HG03039 (cell line): ENCODE data around the gene ZNF398.

Source experiments
- ATAC-seq: cut with Tn5 transposase; IDR thresholded peaks from one replicate; pipeline ENCODE4 v1.9.1; 2021; ENCODE audit warnings: mild to moderate bottlenecking, moderate library complexity; ENCODE audit not compliant: unreplicated experiment

ZNF398 gene

DNA sequence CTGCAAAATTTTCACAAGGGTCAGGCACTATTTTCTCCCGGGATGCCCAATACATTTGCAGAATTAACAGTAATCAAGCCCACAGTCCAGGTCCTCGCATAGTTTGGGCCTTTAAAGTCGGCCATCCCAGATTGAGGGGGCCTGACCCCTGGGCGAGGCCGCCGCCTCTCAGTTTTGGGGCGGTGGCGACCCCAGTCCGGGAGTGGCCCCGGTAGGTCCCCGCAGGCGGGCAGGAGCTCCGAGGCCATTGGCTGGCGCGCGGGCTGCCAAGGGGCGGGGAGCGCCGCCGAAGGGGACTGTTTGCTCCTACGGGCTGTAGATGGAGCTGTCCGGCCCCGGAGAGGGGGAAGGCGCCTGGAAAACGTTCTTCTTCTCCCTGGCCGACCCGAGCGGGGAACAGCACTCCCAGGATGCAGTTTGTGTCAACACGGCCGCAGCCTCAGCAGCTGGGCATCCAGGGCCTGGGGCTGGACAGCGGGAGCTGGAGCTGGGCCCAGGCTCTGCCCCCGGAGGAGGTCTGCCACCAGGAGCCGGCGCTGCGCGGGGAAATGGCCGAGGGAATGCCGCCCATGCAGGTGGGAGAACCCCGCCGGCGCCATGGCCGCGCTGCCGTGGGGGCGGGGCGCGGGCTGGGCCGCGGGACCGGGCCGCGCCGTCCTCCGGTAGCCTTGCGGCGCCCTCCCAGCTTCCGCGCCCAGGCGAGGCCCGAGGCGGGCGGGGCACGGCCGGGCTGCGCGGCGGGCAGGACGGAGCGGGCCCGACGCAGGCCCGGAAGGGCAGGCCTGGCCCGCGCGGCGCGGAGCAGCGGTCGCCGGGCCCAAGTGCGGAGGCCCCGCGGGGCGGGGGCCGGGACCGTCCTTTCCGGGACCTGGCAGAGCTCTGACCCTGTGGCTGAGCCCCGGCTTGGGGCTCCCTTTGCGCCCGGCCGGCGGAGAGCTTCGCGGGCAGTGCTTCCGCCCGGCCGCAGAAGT lies 48.2 kb downstream of the ZNF398 start, which contains the start of gene ZNF282:
Gene ZNF282, plus strand, starts transcription at position 367 of the 971 bp plus-strand sequence. Its CDS starts 44 bp downstream, at position 411.
- ATAC-seq: peak; percentile 90

DNA sequence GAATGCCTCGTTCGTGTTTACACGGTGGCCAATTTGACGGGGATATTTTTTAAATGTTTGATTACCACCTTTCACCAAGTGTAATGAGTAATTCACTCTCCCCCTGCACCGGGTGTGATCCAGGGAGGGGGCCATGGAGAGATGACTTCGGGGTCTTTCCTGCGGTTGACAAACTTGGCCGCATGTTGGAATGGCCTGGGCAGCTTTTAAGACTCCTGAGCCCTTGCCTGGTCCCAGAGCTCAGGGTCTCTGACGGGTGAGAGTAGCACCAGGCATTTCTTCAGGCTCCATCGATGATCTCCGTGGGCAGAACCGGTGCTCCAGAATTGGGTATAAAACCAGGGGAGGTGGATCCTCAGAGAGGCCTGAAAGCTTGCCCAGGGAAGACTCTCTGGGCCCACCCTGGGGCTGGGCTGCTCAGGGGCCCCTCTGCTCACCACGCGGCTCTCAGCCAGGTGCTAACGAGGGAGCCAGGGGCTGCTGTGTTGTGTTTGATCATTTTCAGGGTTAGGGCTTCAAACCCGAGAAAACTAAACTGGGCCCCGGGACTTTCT lies 49.0 kb downstream of the ZNF398 start:
- no peak for ATAC-seq

DNA sequence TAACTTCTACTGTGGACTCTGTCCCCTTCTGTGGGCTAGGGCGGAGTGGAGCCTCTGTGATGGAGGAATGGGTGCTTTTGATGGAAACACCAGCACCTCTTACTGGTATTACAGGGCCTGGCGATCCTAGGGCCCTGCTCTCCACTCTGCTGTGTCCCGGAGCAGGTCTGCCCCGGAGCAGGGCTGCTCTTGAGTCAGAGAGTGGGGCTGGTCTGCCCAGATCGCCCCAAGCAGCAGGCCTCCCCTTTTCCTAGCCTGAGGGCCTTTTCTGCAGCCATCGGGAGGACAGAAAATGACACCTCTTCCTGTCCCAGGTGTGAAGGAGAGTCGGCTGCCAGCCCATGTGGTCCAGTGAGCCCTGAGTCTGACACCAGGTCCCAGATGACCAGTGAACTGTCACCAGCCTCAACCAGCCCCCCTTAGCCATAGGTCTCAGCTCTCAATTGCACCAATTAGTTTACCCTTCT lies 49.5 kb downstream of the ZNF398 start:
- ATAC-seq: no peak

DNA sequence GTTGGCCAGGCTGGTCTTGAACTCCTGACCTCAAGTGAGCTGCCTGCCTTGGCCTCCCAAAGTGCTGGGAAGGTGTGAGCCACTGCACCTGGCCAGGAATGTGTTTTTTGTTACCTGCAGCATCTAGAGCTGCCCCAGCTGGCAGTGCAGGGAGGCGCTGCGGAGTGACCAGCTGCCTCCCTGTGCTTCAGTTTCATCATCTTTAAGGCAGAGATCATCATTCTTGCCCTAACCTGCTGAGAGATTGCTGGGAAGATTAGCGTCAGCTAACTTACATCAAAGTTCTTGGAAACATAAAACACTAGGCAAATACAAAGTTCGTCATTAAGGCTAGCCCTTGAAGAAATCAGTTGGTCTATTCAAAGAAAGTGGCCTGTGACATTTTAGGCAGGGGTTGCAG lies 50.4 kb downstream of the ZNF398 start:
- ATAC-seq: no peak

DNA sequence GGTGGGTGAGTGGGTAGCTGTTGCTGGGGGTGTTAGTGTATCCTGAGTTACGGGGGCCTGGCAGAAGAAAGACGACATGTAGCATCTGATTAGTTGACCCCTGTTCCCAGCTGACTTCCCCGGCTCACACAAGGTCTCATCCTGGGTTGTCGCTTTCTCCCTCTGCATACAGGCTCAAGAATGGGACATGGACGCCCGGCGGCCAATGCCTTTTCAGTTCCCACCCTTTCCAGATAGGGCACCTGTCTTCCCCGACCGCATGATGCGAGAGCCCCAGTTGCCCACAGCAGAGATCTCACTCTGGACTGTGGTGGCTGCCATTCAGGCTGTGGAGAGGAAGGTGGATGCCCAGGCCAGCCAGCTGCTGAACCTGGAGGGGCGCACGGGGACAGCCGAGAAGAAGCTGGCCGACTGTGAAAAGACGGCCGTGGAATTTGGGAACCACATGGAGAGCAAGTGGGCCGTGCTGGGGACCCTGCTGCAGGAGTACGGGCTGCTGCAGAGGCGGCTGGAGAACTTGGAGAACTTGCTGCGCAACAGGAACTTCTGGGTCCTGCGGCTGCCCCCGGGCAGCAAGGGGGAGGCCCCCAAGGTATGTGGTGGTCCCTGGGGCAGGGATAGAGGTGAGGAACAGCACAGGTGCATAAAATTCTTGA lies 51.0 kb downstream of the ZNF398 start:
- ATAC-seq: no peak

DNA sequence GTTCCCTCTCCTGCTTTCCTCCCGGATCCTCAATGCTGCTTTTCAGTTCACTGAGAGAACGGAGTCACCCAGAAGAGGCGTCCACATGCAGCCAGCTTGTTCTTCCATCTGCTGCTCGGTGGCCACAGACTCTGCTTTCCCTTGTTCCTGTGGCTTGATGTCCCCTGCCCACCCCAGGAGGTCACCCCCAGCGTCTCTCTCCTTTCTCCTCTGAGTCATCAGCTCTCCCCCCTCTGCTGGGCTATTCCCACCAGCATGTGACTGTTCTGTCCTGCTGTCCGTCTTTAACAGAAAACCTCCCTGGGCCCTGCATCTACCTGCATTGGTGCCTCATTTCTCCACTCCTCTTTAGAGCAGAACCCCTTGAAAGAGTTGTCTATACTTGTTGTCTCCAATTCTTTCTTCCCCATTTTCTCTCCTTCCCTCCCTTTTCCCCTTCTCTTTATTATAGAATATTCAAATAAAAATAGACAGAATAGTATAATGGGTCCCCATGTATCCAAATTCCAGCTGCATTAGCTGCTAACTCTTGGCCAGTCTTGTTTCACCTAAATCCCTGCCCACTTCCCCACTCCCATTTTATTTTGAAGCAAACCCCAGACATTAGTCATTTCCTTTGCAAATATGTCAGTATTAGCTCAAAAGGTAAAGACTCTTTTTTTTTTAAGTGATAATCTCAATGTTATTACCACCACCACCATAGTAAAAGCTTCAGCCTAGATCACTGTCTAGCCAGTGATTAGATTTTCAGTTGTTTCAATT lies 52.2 kb downstream of the ZNF398 start:
- ATAC-seq: no peak

DNA sequence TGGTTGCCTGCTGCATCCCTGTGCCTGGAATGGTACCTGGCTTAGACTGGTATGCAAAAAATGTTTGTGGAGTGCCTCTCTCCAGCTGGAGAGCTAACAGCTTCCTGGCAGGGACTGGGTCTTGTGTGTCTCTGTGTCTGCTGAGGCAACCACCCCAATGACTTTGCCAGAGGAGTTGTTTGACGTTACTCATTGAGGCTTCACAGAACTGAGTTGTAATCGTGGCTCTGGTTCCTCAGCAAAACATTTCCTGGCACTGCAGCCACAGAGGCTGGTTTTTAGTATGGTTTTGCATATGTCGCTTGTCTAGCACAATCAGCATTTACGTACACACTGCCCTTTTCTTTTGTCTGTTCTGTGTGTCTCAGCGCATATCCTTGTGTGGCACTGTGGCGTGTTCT lies 55.6 kb downstream of the ZNF398 start:
- ATAC-seq: no peak

DNA sequence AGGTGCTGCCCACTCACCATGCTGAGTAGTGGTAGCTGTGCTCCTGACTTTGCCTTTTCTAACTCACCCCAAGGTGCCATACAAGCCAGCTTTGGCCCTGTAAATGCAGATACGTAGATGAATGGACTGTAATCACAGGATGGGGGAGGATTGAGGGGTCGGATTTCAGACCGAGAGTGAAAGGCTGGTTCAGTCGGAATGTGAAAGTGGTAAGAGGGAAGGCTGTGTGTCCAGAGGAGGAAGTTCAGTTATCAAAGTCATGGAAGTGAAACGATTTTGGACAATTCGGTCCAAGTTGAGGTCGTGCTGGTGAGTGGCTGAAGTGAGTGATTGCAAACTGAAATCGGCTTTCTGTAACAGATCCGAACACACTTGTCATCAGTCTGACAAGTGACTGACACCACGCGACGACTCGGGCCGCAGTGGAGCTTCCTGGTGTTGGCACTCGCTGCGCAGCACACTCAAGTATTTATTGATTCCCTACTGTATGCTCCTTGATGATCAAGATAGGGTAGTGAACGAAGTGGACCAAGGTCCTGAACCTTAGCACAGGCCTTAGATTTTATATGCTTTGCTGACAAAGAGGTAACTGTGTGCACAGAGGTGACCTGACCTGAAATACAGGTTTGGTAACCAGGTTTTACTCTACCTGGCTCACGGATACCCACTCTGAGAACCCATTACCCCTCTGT lies 58.6 kb downstream of the ZNF398 start:
- ATAC-seq: no peak

DNA sequence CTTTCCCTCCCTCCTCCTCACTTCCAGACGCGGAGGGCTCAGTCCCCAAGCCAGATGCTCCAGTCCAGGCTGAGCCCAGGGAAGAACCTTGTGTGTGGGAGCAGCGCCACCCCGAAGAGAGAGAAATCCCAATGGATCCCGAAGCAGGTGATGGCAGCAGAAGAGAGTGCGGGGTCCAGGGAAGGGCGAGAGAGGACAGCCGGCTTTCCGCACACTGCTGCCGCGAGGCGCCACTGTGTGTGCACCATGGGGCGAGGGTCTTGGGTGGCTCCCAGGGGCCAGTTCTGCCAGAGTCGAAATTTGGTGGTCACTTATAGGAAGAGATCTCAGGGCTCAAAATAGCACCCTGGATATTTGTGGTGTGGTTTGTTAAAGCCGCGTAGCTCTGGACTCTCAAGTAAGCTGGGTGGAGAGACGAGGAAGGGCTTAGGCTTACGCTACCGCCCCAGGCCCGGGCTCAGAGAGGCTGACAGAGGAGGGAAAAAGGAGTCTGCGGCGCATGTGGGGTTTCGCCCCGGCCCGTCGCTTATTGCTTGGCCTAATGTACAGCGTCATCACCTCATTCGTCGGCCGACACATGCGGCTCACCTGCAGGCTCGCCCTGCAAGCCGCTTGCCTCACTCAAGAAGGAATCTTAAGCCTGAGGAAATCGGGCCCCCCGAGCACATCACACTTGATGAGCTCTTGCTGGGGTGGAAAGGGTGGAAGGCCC lies 60.2 kb downstream of the ZNF398 start:
- no peak for ATAC-seq

DNA sequence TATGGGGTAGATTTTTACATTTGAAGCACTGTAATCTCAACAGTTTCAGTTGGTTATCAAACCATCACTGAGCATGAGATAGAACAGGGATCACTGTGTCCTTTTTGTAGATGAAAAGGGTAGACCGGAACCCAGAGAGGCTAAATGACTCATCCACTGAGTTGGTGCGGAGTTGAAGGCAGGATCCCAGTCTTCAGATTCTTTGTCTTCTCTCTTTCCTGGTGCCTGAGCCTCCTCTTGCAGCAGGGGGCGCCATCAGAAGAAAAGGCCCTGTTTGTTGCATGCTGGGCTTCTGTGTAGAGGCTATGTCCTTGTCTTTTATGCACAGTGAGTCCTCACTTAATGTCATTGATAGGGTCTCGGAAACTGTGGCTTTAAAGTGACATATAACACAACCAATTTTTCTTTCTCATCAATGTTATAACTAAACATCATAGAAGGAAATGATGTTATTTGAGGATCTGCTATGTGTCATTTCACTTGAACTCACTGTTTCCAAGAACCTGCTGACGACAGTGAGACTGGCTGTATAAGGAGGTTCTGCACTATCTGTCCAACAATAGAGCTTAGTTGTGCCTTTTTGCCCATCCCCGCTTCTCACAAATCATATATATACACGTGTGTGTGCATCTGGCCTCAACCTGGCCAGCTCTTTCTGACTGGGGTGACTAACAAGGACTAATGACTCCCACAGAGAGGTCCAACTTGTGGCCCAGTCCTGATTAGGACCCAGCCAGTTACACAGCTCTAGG lies 62.4 kb downstream of the ZNF398 start:
- ATAC-seq: no peak

DNA sequence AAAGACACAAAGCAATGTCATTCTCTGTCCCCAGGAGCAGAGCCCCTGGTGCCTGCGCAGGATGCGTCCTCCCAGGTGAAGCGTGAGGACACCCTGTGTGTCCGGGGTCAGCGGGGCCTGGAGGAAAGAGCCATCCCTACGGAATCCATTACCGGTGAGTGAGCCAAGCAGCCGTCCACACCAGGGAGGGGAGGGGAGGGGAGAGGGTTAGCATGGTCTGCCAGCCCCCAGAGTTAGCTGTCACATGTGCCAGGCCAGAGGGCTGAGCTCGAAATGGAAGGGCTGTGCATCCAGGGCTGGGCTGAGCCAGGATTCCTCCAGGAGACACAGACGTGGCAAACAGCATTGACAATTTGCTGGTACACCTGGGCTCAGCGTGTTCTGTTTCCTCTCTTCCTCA lies 63.3 kb downstream of the ZNF398 start:
- ATAC-seq: no peak

DNA sequence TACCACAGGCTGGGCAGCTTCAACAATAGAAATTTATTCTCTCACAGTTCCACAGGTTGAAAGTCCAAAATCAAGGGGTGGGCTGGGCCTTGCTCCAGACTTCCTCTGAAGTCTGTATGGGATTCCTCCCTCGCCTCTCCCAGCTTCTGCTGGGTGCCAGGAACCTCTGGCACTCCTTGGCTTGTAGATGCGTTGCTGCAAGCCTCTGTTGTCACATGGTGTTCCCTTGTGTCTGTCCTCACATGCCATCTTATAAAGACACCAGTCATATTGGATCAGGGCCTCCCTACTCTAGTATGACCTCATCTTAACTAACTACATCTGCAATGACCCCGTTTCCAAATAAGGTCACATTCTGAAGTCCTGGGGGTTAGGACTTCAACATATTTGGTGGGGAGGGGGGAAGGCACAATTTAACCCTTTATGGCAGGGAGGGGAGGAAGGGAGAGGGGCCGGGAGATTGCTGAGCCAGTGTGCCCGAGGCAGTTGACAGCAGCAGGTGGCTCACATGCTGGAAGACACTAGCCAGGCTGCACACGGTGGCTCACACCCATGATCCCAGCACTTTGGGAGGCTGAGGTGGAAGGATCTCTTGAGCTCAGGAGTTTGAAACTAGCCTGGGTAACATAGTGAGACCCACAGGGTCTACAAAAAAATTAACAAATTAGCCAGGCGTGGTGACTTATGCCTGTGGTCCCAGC lies 66.9 kb downstream of the ZNF398 start:
- ATAC-seq: no peak

DNA sequence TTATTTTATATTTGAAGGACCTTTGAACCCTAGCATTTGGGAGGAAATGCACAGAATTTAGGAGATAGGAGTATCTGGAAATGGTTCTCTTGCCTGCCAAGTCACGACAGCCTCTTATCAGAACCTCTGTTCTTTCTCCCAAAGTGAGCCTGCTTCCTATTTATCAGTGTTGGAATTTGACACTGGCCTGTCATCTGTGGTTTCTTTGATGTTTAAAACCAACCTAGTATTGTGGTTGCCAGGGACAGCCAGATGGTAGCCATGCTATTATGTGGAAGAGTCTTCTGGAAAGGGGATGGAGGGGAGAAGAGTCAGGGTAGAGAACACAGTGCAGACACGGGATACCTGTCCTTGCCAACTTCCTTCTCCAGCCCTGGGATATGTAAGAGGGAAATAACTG lies 69.1 kb downstream of the ZNF398 start:
- no peak for ATAC-seq

DNA sequence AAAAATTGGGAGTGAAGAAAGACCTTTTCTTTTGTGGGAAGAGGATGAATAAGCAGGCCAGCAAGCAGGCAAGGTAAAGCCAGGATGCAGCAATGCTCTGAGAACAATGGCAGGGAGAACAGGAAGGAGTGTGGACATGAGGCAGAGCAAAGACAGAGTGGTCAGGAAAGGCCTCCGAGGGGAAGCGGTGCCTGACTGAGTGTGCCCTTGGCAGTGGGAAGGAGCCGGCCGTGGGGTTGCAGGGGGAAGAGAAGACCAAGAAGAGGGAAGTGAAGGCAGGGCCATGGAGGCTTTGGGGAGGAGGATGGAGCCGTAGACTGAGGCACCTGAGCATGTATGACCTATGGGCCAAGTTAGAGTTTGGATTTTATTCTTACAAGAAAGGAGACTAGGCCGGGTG lies 70.3 kb downstream of the ZNF398 start:
- ATAC-seq: no peak

DNA sequence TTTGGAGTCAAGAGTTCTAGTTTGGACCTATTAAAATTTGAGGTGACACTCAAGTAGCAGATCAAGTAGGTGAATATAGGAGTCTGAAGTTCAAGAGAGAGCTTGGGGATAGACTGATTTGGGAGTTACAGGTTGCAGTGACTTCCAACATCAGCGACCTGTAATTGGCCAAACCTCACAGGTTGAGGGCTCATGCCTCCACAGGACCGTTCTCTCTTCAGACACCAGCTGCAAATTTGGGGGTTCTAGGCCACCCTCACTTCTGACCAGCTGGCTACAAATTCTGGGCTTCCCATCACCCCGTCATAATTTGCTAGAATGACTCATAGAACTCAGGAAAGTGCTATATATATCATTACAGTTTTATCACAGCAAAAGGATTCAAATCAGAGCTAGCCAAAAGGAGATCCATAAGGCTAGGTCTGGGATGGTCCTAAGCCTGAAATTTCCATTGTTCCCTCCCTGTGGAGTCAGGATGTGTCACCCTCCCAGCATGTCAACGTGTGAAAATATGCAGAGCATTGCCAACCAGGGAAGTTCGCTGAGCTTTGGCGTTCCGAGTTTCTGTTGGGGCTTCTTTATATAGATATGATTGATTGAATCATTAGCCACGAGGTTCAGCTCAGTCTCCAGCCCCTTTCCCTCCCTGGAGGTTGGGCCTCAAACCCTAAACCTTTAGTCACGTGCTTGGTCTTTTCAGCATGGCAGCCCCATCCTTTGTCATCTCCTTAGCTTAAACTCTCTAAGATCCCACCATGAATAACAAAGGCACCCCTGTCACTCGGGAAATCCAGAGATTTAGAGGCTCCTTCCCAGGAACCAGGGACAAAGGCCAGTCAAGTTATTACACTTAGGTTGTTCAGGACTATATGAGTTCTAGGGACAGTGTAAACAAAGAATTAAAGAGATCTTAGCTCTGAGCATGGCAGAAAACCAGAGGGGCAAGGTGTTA lies 71.5 kb downstream of the ZNF398 start:
- no peak for ATAC-seq

DNA sequence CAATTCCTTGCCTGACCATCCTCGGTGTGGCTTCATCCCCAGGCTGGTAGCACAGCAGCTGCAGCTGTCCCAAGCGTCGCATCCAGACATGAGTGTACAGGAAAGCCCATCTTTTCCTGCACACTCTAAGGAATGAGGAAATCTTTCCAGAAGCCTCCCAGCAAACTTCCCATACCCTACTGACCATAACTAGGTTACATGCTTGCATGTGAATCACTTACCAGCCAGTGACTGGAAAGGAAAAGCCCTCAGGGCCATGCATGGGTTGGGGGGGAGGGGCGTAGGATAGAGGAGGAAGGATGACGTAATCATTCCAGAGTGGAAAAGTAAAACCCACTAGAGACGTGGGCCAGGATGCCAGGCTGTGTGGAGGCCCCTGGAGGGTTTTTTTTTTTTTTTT lies 73.3 kb downstream of the ZNF398 start:
- no peak for ATAC-seq

DNA sequence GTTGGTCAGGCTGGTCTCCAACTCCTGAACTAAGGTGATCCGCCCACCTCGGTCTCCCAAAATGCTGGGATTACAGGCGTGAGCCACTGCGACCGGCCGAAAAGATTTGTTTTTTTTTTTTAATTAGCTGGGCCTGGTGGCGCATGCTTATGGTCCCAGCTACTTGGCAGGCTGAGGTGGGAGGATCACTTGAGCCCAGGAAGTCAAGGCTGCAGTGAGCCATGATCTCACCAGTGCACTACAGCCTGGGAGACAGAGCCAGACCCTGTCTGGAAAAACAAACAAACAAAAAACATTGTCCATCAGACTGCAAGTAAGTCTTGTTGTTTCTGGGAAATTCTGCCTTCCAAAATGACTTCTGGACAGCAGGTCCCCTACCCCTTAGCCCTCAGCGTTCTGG lies 75.9 kb downstream of the ZNF398 start:
- no peak for ATAC-seq
